H1 (cell line): ENCODE measurements around the gene APC2.

ENCODE experiments used
- ATF2 ChIP-seq: IDR thresholded peaks from 2 replicates; pipeline ENCODE4 v1.6.1; 2012; ENCODE audit warnings: low read length, inconsistent platforms
- BACH1 ChIP-seq: IDR thresholded peaks from 2 replicates; pipeline ENCODE4 v1.6.1; 2012; ENCODE audit warnings: low read length, improper control_type of control experiment
- CTCF ChIP-seq, 3 experiments: IDR thresholded peaks; 1 replicate in 2 of 3; 2 replicates in 1 of 3; pipeline versions ENCODE4 v1.5.1 to v1.6.1; 2011; ENCODE audit warnings: low read length in 3 of 3, mild to moderate bottlenecking in 3 of 3, inconsistent platforms in 2 of 3, low read depth in 1 of 3, moderate library complexity in 1 of 3; ENCODE audit not compliant: insufficient read depth in 1 of 3; ENCODE audit errors: control extremely low read depth in 1 of 3
- JUN ChIP-seq: IDR thresholded peaks from 2 replicates; pipeline ENCODE4 v1.6.1; 2011; ENCODE audit warnings: low read depth, mild to moderate bottlenecking, improper control_type of control experiment, low read length
- POLR2A ChIP-seq, 2 experiments: IDR thresholded peaks; 1 replicate in 1 of 2; 2 replicates in 1 of 2; pipeline ENCODE4 v1.6.1; 2011; ENCODE audit warnings: low read depth in 2 of 2, low read length in 2 of 2, mild to moderate bottlenecking in 2 of 2; ENCODE audit errors: control extremely low read depth in 1 of 2
- POLR2AphosphoS5 ChIP-seq: IDR thresholded peaks from 2 replicates; pipeline ENCODE4 v1.6.1; 2011; ENCODE audit warnings: low read depth, low read length
- RAD21 ChIP-seq, 2 experiments: IDR thresholded peaks in 1 of 2; conservative IDR thresholded peaks in 1 of 2; 2 replicates each; pipeline ENCODE4 v1.6.1; 2011; ENCODE audit warnings: low read depth in 2 of 2, low read length in 2 of 2, improper control_type of control experiment in 1 of 2, inconsistent platforms in 1 of 2, mild to moderate bottlenecking in 1 of 2, moderate library complexity in 1 of 2

- no peak for TF ChIP-seq ATF2
- TF ChIP-seq BACH1 = no peak
- no peak for TF ChIP-seq POLR2AphosphoS5
- TF ChIP-seq CTCF (IDR thresholded peaks at IDR 0.05; ENCODE audit: control extremely low read depth in 1 of 3, insufficient read depth in 1 of 3, low read depth in 1 of 3, low read length in 3 of 3) = no peak
- no peak for TF ChIP-seq JUN
- no peak for TF ChIP-seq POLR2A (IDR thresholded peaks at IDR 0.05; ENCODE audit: control extremely low read depth in 1 of 2, low read depth in 2 of 2, low read length in 2 of 2)
- no peak for TF ChIP-seq RAD21 (IDR thresholded peaks at IDR 0.05 in 1 of 2, conservative IDR thresholded peaks at IDR 0.05 in 1 of 2; ENCODE audit: low read depth in 2 of 2, low read length in 2 of 2)
These were observed 41.4 kb upstream of the APC2 start for GRCh38 chr19:1408300-1409203.
